ENCODE measurements around the gene NAPSA. TPM values are rescaled to one million over a fixed set of nuclear protein-coding genes. Genes with fewer than 3 reads are reported as not detected.

Gene NAPSA
- polyA plus RNA-seq, 4 donors: 8.5 to 11.2 (median 9.6) TPM

- no peak for DNase-seq (ENCODE audit: low read depth in 4 of 4, low spot score in 3 of 4)
These were observed 45.4 kb downstream of the NAPSA start for GRCh38 chr19:50320051-50320450.

- no peak for DNase-seq (ENCODE audit: low read depth in 4 of 4, low spot score in 3 of 4)
These were observed 46.3 kb downstream of the NAPSA start for GRCh38 chr19:50319156-50319555.

DNA sequence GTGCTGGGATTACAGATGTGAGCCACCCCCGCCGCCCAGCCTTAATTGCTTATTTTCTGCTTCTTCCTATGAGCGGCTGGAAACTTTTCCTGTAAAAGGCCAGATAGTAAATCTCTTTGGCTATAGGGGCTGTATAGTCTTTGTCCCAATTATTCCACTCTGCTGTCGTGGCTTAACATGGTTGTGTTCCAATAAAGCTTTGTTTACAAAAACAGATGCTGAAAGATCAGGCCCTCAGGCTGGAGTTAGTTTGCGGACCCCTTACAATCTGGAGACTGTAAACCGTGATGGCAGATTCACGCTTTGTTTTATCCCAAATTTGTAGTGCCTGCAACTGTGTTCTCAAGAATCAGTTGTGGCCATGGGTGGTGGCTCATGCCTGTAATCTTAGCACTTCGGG, 47.0 kb downstream of the NAPSA start:
- no peak for DNase-seq (ENCODE audit: low read depth in 4 of 4, low spot score in 3 of 4)

DNA sequence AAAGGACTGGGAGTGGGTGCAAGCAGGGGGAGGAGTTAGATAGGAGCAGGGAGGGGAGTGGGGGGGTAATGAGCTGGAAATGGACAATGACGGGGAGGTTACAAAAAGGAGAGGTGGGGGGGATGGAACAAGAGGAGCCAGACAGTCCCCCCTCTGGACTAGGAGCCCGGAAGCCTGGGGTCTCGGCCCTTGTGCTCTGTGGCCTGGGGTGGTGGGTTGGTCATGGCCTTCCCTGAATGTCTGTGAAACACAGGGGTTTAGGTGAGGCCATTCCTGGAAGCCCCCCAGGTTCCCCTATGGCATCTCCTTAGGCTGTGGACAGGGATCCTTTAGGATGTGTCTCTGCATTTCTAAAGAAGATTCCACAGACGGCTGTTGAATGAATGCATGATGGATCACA, 48.3 kb downstream of the NAPSA start:
- DNase-seq (ENCODE audit: low read depth in 4 of 4, low spot score in 3 of 4): no peak

DNA sequence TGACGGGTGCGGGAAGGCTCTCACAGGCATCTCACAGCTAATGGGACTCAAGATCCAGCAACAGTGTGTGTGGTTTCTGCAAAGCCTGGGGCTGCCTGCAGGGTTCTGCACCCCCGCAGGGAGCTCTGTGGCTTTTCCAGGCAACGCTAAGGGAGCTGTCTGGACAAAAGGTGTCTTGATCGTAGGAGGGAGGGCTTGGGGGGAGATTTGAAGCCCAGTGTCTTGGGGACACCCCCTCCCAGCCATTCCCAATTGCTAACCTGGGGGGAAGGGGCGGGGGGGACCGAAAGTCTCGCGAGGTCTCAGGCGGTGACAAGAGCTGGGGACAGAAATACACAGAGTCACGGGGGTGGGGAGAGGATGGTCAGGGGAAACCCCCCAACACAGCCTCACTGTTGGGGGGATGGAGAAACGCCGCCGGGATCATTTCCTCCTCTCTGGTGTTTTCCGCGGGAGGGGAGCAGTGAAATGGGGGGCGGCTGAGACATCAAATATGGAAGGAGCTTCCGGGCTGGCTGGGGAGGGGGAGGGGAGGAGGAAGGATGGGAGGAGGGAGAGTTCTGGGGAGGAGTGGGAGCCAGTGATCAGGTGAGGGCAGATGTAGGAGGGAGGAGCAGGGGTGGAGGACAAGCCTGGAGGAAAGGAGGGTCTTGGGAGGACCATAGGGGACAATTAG, 49.5 kb downstream of the NAPSA start:
- DNase-seq (ENCODE audit: low read depth in 4 of 4, low spot score in 3 of 4): no peak

DNA sequence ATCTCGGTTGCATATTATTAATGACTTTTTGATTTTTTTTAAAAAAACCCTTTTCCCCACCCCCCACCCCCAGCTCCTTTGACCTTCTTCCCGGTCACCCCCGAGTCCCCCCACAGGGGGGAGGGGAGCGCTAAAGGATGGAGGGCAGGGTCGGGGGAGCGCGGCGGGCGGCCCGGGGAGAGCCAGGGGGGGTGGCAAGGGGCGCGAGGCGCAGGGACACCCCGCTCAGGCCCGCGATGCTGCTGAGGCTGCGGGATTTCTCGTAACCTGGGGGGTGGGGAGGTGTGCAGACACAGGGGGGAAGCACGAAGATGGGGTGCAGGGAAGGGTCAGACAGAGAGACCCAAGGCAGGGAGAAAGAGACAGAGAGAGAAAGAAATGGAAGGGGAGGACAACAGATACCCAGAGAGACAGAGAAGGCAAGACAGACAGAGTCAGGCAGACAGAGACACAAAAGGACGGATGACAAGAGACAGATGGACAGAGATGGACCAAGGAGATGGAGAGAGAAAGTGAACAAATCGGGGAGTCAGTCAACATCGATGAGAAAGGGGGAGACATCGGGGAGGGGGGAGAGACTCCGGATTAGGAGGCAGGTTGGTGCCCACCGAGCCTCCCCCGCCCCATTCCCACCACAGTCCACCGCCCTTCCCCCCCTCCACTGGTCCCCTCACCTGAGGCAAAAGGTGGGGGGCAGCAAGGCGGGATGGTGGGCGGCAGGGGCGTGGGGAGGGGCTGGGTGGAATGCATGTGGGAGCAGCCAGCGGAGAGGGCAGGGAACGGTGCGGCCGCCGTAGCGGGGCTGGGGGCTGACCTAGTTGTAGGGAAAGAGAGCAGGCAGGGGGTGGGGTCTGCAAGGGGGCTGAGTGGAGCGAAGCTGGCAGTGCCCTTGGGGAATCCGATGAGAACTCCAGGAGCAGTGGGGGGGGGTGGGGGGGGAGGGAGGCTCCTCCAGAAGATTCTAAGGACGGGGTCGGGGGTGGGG, 50.4 kb downstream of the NAPSA start:
- no peak for DNase-seq (ENCODE audit: low read depth in 4 of 4, low spot score in 3 of 4)

DNA sequence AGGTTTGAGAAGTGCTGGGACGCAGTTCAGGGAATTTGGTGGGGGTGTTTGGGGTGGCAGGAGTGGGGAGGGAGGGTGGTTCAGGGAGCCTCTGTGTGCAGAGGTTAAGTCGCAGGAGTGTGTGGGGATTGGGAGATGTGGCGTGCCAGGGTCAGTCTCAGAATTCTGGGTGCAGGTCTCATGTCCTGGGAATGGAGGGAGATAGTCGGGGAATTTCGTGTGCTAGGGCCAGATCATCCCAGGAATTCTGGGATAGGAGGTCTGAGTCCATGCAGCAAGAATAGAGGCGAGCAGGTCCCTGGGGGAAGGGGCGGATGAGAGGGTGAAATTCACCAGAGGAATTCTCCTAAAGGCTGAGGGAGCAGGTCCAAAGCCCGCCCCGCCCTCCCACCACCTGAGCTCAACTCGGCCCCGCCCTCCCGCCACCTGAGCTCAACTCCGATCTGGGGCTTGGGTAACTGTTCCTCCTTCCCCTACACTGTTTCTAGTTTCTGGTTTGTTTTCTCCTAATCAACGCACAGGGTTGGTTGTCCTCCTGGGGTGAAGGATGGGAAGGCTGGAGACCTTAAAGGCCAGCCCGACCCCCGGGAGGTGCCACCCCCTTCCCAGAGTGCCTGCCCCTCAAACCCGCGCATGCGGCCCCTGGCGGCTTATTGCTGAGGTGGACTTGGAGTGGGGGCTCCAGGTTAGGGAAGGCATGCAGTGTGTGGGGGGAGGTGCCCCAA, 51.5 kb downstream of the NAPSA start:
- DNase-seq (ENCODE audit: low read depth in 4 of 4, low spot score in 3 of 4): no peak

GRCh38 chr19:50312967-50313811, 52.2 kb downstream of the NAPSA start:
- no peak for DNase-seq (ENCODE audit: low read depth in 4 of 4, low spot score in 3 of 4)

GRCh38 chr19:50311723-50312635, 53.5 kb downstream of the NAPSA start:
- DNase-seq (ENCODE audit: low read depth in 4 of 4, low spot score in 3 of 4): peak in 1 of 4 donors; percentile 33

DNA sequence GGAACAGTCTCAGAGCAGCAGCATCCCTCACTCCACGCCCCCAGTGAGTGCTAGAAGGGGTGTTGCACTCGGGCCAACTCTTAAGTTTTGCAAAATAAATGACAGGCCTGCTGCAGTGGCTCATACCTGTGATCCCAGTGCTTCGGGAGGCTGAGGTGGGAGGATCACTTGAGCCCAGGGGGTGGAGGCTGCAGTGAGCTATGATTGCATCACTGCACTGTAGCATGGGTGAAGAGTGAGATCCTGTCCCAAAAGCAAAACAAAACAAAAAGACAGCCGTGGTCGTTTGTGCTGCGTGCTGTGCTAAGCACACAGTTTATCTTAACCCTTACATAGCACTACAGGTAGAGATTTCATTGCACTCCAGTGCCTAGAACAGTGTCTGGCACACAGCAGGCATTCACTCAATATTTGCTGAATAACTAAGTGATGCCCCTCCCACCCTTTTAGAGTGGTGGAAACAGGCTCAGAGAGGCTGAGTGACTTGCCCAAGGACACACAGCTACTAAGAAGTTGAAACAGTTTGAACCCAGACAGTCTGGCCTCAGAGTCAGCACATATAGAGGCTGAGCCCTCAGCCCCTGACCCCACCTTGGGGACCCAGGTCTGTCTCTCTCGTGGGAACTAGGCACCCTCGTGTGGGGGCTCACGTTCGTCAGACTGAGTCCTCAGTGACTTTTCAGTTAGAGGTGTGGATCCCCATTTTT, 54.5 kb downstream of the NAPSA start:
- DNase-seq (ENCODE audit: low read depth in 4 of 4, low spot score in 3 of 4): no peak

DNA sequence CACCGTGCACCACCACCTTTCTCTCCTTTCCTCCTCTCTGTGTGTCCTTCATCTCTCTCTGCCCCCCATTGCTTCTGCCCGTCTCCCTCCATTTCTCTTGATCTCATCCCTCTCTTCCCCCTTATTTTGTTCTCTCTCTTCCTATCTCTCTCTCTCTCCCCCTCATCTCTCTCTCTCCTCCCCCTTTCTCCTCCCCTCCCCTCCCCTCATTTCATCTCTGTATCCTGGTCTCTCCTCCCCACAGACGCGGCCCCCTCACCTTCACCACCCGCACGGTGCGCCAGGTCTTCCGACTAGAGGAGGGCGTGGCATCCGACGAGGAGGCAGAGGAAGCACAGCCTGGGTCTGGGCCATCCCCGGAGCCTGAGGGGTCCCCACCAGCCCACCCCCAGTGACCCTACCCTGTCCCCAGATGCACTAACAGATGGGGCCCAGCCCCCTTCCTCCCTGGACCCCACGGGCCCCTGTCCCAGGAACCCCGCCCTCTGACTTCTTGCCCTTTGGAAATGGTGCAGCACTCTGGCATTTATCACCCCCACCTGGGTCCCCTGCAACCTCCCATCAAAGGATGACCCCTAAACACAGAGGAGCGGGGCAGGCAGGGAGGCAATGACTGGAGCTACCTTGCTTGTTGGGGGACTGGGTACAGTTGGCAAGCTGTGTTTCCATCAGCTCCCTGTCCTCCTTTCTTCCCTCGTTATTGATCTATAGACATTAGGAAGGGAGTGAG, 55.9 kb downstream of the NAPSA start:
- DNase-seq (ENCODE audit: low read depth in 4 of 4, low spot score in 3 of 4): no peak

DNA sequence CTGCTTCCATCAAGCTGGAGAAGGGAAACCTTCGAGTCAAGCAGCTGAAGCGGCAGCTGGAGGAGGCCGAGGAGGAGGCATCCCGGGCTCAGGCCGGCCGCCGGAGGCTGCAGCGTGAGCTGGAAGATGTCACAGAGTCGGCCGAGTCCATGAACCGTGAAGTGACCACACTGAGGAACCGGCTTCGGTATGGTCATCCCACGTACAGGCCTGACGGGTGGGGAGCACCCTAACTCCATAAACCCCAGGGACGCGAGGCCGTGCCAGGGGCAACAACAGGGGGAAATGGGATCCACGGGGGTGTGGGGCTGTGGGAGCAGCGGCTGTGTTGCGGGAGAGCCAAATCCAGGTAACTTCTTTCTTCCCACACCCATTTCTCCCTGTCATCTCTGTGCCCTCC, 56.4 kb downstream of the NAPSA start:
- DNase-seq (ENCODE audit: low read depth in 4 of 4, low spot score in 3 of 4): no peak

Other genes with a start within 250 kb of the NAPSA start
- gene IZUMO2, start 202.4 kb downstream of the NAPSA start, polyA plus RNA-seq (ENCODE audit: insufficient read length in 4 of 4): under 1 TPM; 0.19 to 0.42 (median 0.30) TPM
- 10 to 100 TPM; 20.2 to 31.6 (median 21.9) TPM for gene MYH14, start 162.0 kb downstream of the NAPSA start, polyA plus RNA-seq (ENCODE audit: insufficient read length in 4 of 4)
- gene KCNC3, start 36.3 kb downstream of the NAPSA start, polyA plus RNA-seq (ENCODE audit: insufficient read length in 4 of 4): 10 to 100 TPM; 31.9 to 52.4 (median 36.7) TPM
- gene NR1H2, start 10.8 kb upstream of the NAPSA start, polyA plus RNA-seq (ENCODE audit: insufficient read length in 4 of 4): 10 to 100 TPM; 28.6 to 47.2 (median 32.0) TPM
- 10 to 100 TPM; 23.4 to 34.4 (median 26.0) TPM for gene POLD1, start 18.7 kb upstream of the NAPSA start, polyA plus RNA-seq (ENCODE audit: insufficient read length in 4 of 4)
- 1 to 10 TPM in 3 of 4 donors, under 1 TPM in 1; 0.46 to 1.7 (median 1.3) TPM for gene SPIB, start 53.3 kb upstream of the NAPSA start, polyA plus RNA-seq (ENCODE audit: insufficient read length in 4 of 4)
- gene MYBPC2, start 67.3 kb upstream of the NAPSA start, polyA plus RNA-seq (ENCODE audit: insufficient read length in 4 of 4): 1 to 10 TPM in 1 of 4 donors, under 1 TPM in 3; 0.77 to 1.5 (median 0.90) TPM
- 100 to 1,000 TPM; 115 to 189 (median 133) TPM for gene EMC10, start 110.9 kb upstream of the NAPSA start, polyA plus RNA-seq (ENCODE audit: insufficient read length in 4 of 4)
- gene GARIN5A, start 111.2 kb upstream of the NAPSA start, polyA plus RNA-seq (ENCODE audit: insufficient read length in 4 of 4): 10 to 100 TPM in 1 of 4 donors, 1 to 10 TPM in 3; 7.7 to 10.3 (median 9.2) TPM
- 10 to 100 TPM in 1 of 4 donors, 1 to 10 TPM in 3; 6.7 to 16.9 (median 8.8) TPM for gene JOSD2, start 145.6 kb upstream of the NAPSA start, polyA plus RNA-seq (ENCODE audit: insufficient read length in 4 of 4)
- gene ASPDH, start 148.3 kb upstream of the NAPSA start, polyA plus RNA-seq (ENCODE audit: insufficient read length in 4 of 4): 10 to 100 TPM in 3 of 4 donors, 1 to 10 TPM in 1; 6.5 to 14.8 (median 11.0) TPM
- 10 to 100 TPM; 18.1 to 29.8 (median 19.8) TPM for gene LRRC4B, start 202.8 kb upstream of the NAPSA start, polyA plus RNA-seq (ENCODE audit: insufficient read length in 4 of 4)

All from right renal pelvis (tissue), 4 donors.